HEK293 (cell line): ENCODE measurements around the gene PAK4.

Source experiments
- BCL11A ChIP-seq: fragments of 450-650 bp; formaldehyde crosslinking; IDR thresholded peaks from 2 replicates; pipeline ENCODE4 v1.5.1; 2016; ENCODE audit warnings: low read depth, missing biosample characterization, missing genetic modification characterization
- BCL11B ChIP-seq: fragments of 450-650 bp; formaldehyde crosslinking; IDR thresholded peaks from 2 replicates; pipeline ENCODE4 v1.5.1; 2016; ENCODE audit warnings: low read depth, missing biosample characterization, missing genetic modification characterization
- CTCF ChIP-seq: fragments of 450-650 bp; formaldehyde crosslinking; IDR thresholded peaks from 2 replicates; pipeline ENCODE4 v1.5.1; 2016; ENCODE audit warnings: missing biosample characterization, missing genetic modification characterization
- HOXA7 ChIP-seq: sonication (generic); formaldehyde crosslinking; IDR thresholded peaks from 2 replicates; pipeline ENCODE4 v1.8.1; 2022; ENCODE audit warnings: missing genetic modification reagents, borderline replicate concordance
- IKZF3 ChIP-seq: fragments of 450-650 bp; IDR thresholded peaks from 2 replicates; pipeline ENCODE4 v1.5.0; 2018; ENCODE audit warnings: missing biosample characterization, mild to moderate bottlenecking, missing genetic modification characterization, moderate library complexity
- INSM2 ChIP-seq: fragments of 450-650 bp; formaldehyde crosslinking; IDR thresholded peaks from 2 replicates; pipeline ENCODE4 v1.5.1; 2016; ENCODE audit warnings: missing biosample characterization, missing genetic modification characterization
- KLF7 ChIP-seq: fragments of 450-650 bp; formaldehyde crosslinking; IDR thresholded peaks from 2 replicates; pipeline ENCODE4 v1.5.1; 2016; ENCODE audit warnings: missing biosample characterization, missing genetic modification characterization, borderline replicate concordance
- RBAK ChIP-seq: fragments of 450-650 bp; formaldehyde crosslinking; IDR thresholded peaks from 2 replicates; pipeline ENCODE4 v1.5.1; 2016; ENCODE audit warnings: missing biosample characterization, missing genetic modification characterization
- TRIM28 ChIP-seq: IDR thresholded peaks from 2 replicates; pipeline ENCODE4 v1.6.1; 2011; ENCODE audit warnings: low read length, control low read depth, borderline replicate concordance
- ZBTB21 ChIP-seq: fragments of 450-650 bp; formaldehyde crosslinking; IDR thresholded peaks from 2 replicates; pipeline ENCODE4 v1.5.1; 2017; ENCODE audit warnings: missing biosample characterization, missing genetic modification characterization
- ZBTB26 ChIP-seq: fragments of 450-650 bp; formaldehyde crosslinking; optimal IDR thresholded peaks from 2 replicates; pipeline ENCODE3; 2016; ENCODE audit warnings: missing biosample characterization, mild to moderate bottlenecking, missing genetic modification characterization
- ZBTB44 ChIP-seq: fragments of 450-650 bp; IDR thresholded peaks from 2 replicates; pipeline ENCODE4 v1.5.1; 2018; ENCODE audit warnings: missing biosample characterization, mild to moderate bottlenecking, missing genetic modification characterization
- ZNF114 ChIP-seq: fragments of 450-650 bp; formaldehyde crosslinking; IDR thresholded peaks from 2 replicates; pipeline ENCODE4 v1.5.0; 2017; ENCODE audit warnings: missing biosample characterization, missing genetic modification characterization
- ZNF133 ChIP-seq: fragments of 450-650 bp; formaldehyde crosslinking; IDR thresholded peaks from 2 replicates; pipeline ENCODE4 v1.5.1; 2016; ENCODE audit warnings: missing biosample characterization, missing genetic modification characterization
- ZNF146 ChIP-seq: fragments of 450-650 bp; formaldehyde crosslinking; IDR thresholded peaks from 2 replicates; pipeline ENCODE4 v1.5.1; 2016; ENCODE audit warnings: missing biosample characterization, missing genetic modification characterization
- ZNF155 ChIP-seq: fragments of 450-650 bp; formaldehyde crosslinking; IDR thresholded peaks from 2 replicates; pipeline ENCODE4 v1.5.1; 2016; ENCODE audit warnings: missing biosample characterization, missing genetic modification characterization
- ZNF18 ChIP-seq: fragments of 450-650 bp; formaldehyde crosslinking; IDR thresholded peaks from 2 replicates; pipeline ENCODE4 v1.5.1; 2016; ENCODE audit warnings: missing biosample characterization, missing genetic modification characterization
- ZNF202 ChIP-seq: fragments of 450-650 bp; formaldehyde crosslinking; IDR thresholded peaks from 2 replicates; pipeline ENCODE4 v1.5.1; 2016; ENCODE audit warnings: missing biosample characterization, missing genetic modification characterization, borderline replicate concordance
- ZNF449 ChIP-seq: fragments of 450-650 bp; formaldehyde crosslinking; IDR thresholded peaks from 2 replicates; pipeline ENCODE4 v1.5.1; 2017; ENCODE audit warnings: missing biosample characterization, mild to moderate bottlenecking, missing genetic modification characterization, moderate library complexity
- ZNF623 ChIP-seq: fragments of 450-650 bp; formaldehyde crosslinking; IDR thresholded peaks from 2 replicates; pipeline ENCODE4 v1.5.1; 2016; ENCODE audit warnings: missing biosample characterization, missing genetic modification characterization
- ZNF645 ChIP-seq: fragments of 450-650 bp; formaldehyde crosslinking; IDR thresholded peaks from 2 replicates; pipeline ENCODE4; 2016; ENCODE audit warnings: missing biosample characterization, missing genetic modification characterization
- ZNF654 ChIP-seq: fragments of 450-650 bp; formaldehyde crosslinking; IDR thresholded peaks from 2 replicates; pipeline ENCODE4 v1.5.1; 2016; ENCODE audit warnings: low read depth, missing biosample characterization, missing genetic modification characterization
- ZNF658 ChIP-seq: fragments of 450-650 bp; formaldehyde crosslinking; IDR thresholded peaks from 2 replicates; pipeline ENCODE4; 2016; ENCODE audit warnings: missing biosample characterization, missing genetic modification characterization
- ZNF664 ChIP-seq: fragments of 450-650 bp; formaldehyde crosslinking; IDR thresholded peaks from 2 replicates; pipeline ENCODE4 v1.5.1; 2016; ENCODE audit warnings: missing biosample characterization, missing genetic modification characterization
- ZNF704 ChIP-seq: fragments of 450-650 bp; formaldehyde crosslinking; IDR thresholded peaks from 2 replicates; pipeline ENCODE4 v1.5.1; 2016; ENCODE audit warnings: missing biosample characterization, missing genetic modification characterization
- ZNF768 ChIP-seq: fragments of 450-650 bp; formaldehyde crosslinking; IDR thresholded peaks from 2 replicates; pipeline ENCODE4 v1.5.1; 2018; ENCODE audit warnings: missing biosample characterization, mild to moderate bottlenecking, missing genetic modification characterization
- ZNF837 ChIP-seq: fragments of 450-650 bp; formaldehyde crosslinking; IDR thresholded peaks from 2 replicates; pipeline ENCODE4 v1.5.1; 2016; ENCODE audit warnings: missing biosample characterization, missing genetic modification characterization

Gene PAK4

GRCh38 chr19:39125554-39126311 lies at the start of gene PAK4 (continued):
- peak; percentile 89 for TF ChIP-seq INSM2 (tag by site-specific recombination)
- peak; percentile 99 for TF ChIP-seq BCL11A
- peak; percentile 100 for TF ChIP-seq BCL11B (tag by site-specific recombination)
- TF ChIP-seq ZNF18: peak; percentile 44; the same call in 1 of the 2 replicates
- TF ChIP-seq ZNF114 (tag by site-specific recombination): no peak
- TF ChIP-seq ZNF155: no peak
- no peak for TF ChIP-seq ZNF202 (tag by site-specific recombination)
- TF ChIP-seq ZNF146 (tag by site-specific recombination): peak; percentile 76
- TF ChIP-seq HOXA7 (CRISPR knock-in tag): no peak
- peak; percentile 91 for TF ChIP-seq ZBTB26 (tag by site-specific recombination)
- TF ChIP-seq ZNF768 (tag by site-specific recombination): no peak; the same call in 1 of the 2 replicates
- TF ChIP-seq ZNF654 (tag by site-specific recombination): no peak
- TF ChIP-seq ZNF704: peak; percentile 44; the same call in 1 of the 2 replicates
- peak; percentile 91 for TF ChIP-seq CTCF
- TF ChIP-seq KLF7 (tag by site-specific recombination): peak; percentile 98
- TF ChIP-seq ZNF664 (tag by site-specific recombination): 0 out of 2 replicates have a peak, but pooled peaks have one; percentile 12
- no peak for TF ChIP-seq TRIM28
- TF ChIP-seq ZNF658 (tag by site-specific recombination): no peak
- peak; percentile 79; the same call in 1 of the 2 replicates for TF ChIP-seq RBAK (tag by site-specific recombination)
- peak; percentile 56 for TF ChIP-seq ZNF133
- no peak for TF ChIP-seq ZBTB44 (tag by site-specific recombination)
- no peak; the same call in 1 of the 2 replicates for TF ChIP-seq ZBTB21 (tag by site-specific recombination)
- peak; percentile 41 for TF ChIP-seq ZNF623 (tag by site-specific recombination)
- peak; percentile 100 for TF ChIP-seq IKZF3 (tag by site-specific recombination)
- TF ChIP-seq ZNF837 (tag by site-specific recombination): peak; percentile 85; the same call in 1 of the 2 replicates
- peak; percentile 73; the same call in 1 of the 2 replicates for TF ChIP-seq ZNF449 (tag by site-specific recombination)
- peak; percentile 85; the same call in 1 of the 2 replicates for TF ChIP-seq ZNF645 (tag by site-specific recombination)
